ENCODE data around the gene MPST.

The MPST gene

DNA sequence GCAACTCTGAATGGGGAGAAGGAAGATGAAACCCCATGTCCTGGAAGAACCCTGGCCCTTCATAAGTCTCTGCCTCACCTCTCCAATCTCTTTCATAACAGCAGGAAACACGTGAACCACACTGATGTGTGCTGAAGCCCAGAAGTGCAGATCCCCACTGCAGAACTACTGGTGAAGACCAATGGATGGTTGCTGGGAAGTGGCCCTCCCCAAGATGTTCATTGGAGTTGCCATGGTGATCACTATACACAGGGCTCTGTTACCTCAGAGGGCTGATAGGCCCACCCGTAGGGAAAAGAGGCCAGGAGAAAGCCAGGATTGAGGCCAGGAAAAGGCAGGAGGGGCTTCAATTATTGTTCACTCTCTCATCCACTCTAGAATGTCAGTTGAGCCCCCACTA lies 11.9 kb upstream of the MPST start:
- no peaks in the 10 kb centered on the region for H3K79me2 ChIP-seq (ENCODE audit: insufficient read depth, low read depth)
- H3K4me1 ChIP-seq (ENCODE audit: low read depth, poor library complexity, severe bottlenecking): no peaks in the 10 kb centered on the region
- no peak overlapping the region for H2AFZ ChIP-seq (ENCODE audit: low read depth)
- no peak overlapping the region for H3K4me3 ChIP-seq (IDR thresholded peaks at IDR 0.05; ENCODE audit: insufficient read depth, low read depth, low read length)
- peaks cover 36% of the 10 kb centered on the region for H3K27me3 ChIP-seq (ENCODE audit: insufficient read depth, low read depth)
- H3K27ac ChIP-seq: no peak overlapping the region
- no peaks in the 10 kb centered on the region for H3K36me3 ChIP-seq (ENCODE audit: insufficient read depth)
- H3K9ac ChIP-seq: no peak overlapping the region
- H4K20me1 ChIP-seq (ENCODE audit: insufficient read depth): no peaks in the 10 kb centered on the region
- TF ChIP-seq, protein P1, sequence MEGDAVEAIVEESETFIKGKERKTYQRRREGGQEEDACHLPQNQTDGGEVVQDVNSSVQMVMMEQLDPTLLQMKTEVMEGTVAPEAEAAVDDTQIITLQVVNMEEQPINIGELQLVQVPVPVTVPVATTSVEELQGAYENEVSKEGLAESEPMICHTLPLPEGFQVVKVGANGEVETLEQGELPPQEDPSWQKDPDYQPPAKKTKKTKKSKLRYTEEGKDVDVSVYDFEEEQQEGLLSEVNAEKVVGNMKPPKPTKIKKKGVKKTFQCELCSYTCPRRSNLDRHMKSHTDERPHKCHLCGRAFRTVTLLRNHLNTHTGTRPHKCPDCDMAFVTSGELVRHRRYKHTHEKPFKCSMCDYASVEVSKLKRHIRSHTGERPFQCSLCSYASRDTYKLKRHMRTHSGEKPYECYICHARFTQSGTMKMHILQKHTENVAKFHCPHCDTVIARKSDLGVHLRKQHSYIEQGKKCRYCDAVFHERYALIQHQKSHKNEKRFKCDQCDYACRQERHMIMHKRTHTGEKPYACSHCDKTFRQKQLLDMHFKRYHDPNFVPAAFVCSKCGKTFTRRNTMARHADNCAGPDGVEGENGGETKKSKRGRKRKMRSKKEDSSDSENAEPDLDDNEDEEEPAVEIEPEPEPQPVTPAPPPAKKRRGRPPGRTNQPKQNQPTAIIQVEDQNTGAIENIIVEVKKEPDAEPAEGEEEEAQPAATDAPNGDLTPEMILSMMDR (conservative IDR thresholded peaks at IDR 0.05; ENCODE audit: low read depth, low read length): no peak
- no peak overlapping the region for H3K4me2 ChIP-seq

DNA sequence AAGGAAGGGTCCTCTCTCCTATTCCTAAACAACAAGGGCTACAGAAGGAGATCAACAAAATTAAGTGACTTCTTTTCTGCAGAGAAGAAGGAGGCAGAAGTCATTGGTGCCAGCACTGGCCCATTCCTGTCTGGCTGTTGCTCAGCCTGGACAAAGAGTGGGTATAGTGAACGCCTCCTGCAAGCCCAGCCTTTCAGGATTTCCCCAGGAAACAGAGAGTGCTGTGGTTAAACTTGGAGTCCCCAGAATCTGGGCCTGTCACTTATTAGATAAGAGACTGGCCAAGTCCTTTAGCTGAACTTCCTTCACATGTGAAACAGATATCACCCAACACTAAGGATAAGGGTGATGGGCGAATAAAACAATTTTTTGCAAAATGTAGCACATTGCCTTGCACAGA lies 11.2 kb upstream of the MPST start:
- Histone ChIP-seq H3K79me2 (ENCODE audit: insufficient read depth, low read depth) (no peaks in the 10 kb centered on the region), H3K27me3 (ENCODE audit: insufficient read depth, low read depth) (peaks cover 29% of the 10 kb centered on the region), H4K20me1 (ENCODE audit: insufficient read depth) (no peaks in the 10 kb centered on the region), H3K4me3 (IDR thresholded peaks at IDR 0.05; ENCODE audit: insufficient read depth, low read depth, low read length) (no peak overlapping the region), H3K27ac (no peak overlapping the region), H3K36me3 (ENCODE audit: insufficient read depth) (no peaks in the 10 kb centered on the region), H3K4me2 (no peak overlapping the region), H2AFZ (ENCODE audit: low read depth) (no peak overlapping the region), H3K9ac (no peak overlapping the region), H3K4me1 (ENCODE audit: low read depth, poor library complexity, severe bottlenecking) (no peaks in the 10 kb centered on the region)
- TF ChIP-seq, protein P1 (conservative IDR thresholded peaks at IDR 0.05; ENCODE audit: low read depth, low read length): no peak

DNA sequence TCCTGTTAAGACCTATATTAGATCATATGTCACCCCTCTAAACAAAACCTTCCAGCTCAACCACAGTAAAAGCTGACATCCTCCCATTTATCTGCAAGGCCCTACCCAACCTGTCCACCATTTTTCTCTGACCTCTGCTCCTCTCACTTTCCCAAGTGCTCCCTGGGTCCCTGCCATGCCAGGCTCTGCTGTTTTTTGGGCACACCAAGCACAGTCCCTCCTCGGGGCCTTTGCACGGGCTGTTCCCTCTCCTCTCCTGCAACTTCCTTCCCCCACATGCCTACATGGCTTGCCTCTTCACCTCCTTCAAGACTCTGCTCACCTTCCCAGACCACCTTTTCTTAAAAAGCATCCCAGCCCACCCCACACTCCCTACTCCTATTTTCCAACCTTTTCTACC lies 10.1 kb upstream of the MPST start:
- no peak overlapping the region for H3K4me3 ChIP-seq (IDR thresholded peaks at IDR 0.05; ENCODE audit: insufficient read depth, low read depth, low read length)
- H4K20me1 ChIP-seq (ENCODE audit: insufficient read depth): no peaks in the 10 kb centered on the region
- peaks cover 18% of the 10 kb centered on the region for H3K27me3 ChIP-seq (ENCODE audit: insufficient read depth, low read depth)
- no peak overlapping the region for H3K9ac ChIP-seq
- H3K79me2 ChIP-seq (ENCODE audit: insufficient read depth, low read depth): no peaks in the 10 kb centered on the region
- no peaks in the 10 kb centered on the region for H3K4me1 ChIP-seq (ENCODE audit: low read depth, poor library complexity, severe bottlenecking)
- TF ChIP-seq, protein P1 (conservative IDR thresholded peaks at IDR 0.05; ENCODE audit: low read depth, low read length): no peak
- H3K27ac ChIP-seq: no peak overlapping the region
- no peak overlapping the region for H2AFZ ChIP-seq (ENCODE audit: low read depth)
- no peaks in the 10 kb centered on the region for H3K36me3 ChIP-seq (ENCODE audit: insufficient read depth)
- H3K4me2 ChIP-seq: no peak overlapping the region

DNA sequence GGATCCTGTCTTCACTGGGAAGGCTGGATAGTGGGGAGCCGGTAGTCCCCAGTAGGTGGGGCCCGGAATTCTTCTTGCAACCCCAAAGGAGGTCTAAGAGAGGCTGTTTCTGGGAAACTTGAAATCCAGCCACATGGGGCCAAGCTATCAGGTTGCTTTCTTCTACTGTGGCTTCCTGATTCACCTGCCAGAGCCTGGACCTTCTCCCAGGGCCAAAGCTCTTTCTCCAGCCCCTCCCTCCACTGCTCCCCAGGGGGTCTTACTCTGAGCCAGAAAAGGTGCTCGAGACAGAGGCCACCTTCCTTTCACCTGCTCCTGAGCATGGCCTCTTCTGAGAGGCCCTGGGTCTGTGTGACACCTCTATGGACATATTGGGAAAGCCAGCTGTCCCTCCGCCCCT lies 9.4 kb upstream of the MPST start:
- Histone ChIP-seq H3K9ac (no peak overlapping the region), H3K4me3 (IDR thresholded peaks at IDR 0.05; ENCODE audit: insufficient read depth, low read depth, low read length) (no peak overlapping the region), H3K27me3 (ENCODE audit: insufficient read depth, low read depth) (peaks cover 17% of the 10 kb centered on the region), H3K27ac (no peak overlapping the region), H2AFZ (ENCODE audit: low read depth) (no peak overlapping the region), H4K20me1 (ENCODE audit: insufficient read depth) (no peaks in the 10 kb centered on the region), H3K79me2 (ENCODE audit: insufficient read depth, low read depth) (no peaks in the 10 kb centered on the region), H3K36me3 (ENCODE audit: insufficient read depth) (no peaks in the 10 kb centered on the region), H3K4me2 (no peak overlapping the region), H3K4me1 (ENCODE audit: low read depth, poor library complexity, severe bottlenecking) (no peaks in the 10 kb centered on the region)
- TF ChIP-seq, protein P1 (conservative IDR thresholded peaks at IDR 0.05; ENCODE audit: low read depth, low read length): no peak

Measured in KMS-11 (cell line).